ENCODE data around the gene HEPHL1.

- no peak for TF ChIP-seq CTCF (IDR thresholded peaks at IDR 0.05)
- no peak for TF ChIP-seq POLR2AphosphoS5 (IDR thresholded peaks at IDR 0.05)
Observed at GRCh38 chr11:93993747-93994146, 27.4 kb upstream of the HEPHL1 start.

Measured in breast epithelium (tissue), 3 donors.